Erythroblast (primary cell): ENCODE measurements around the gene CLTB.

Experiments used
- GATA1 ChIP-seq: IDR thresholded peaks from 2 replicates; pipeline ENCODE4 v1.6.1; 2011; ENCODE audit warnings: low read depth, mild to moderate bottlenecking, control low read depth, low read length, moderate library complexity
- POLR2A ChIP-seq: IDR thresholded peaks from 2 replicates; pipeline ENCODE4 v1.6.1; 2011; ENCODE audit warnings: mild to moderate bottlenecking, low read length

DNA sequence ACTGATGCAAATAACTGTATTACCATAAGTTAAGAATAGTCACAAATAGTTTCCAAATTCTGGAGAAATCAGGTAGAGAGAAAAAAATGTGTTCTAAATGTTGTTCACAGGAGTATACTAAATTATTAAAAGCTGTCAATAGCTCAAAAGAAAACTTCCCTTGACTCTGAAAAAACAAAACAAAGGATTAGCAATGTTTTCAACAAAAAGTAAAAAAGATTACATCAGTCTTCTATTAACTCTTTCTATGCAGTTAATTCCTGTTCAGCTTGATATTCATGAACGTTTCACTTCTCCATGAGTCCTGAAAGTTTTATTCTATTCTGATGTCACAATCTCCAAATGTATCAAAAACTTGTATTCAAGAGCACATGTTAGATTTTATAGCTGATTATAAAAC is 9.5 kb upstream of the CLTB start:
- no peak for TF ChIP-seq POLR2A
- no peak for TF ChIP-seq GATA1
